UCSD-AML1 (cell line): Measurements from ENCODE around the gene MAGEB6B.
"Not testable (repeated sequence)": the region's sequence is repeated elsewhere in the genome, so short reads cannot be mapped to it uniquely, and the experiment has no call there.

Experiments
- DNase-seq: peaks from one replicate; lab custom pipeline; 2025; ENCODE audit not compliant: unreplicated experiment; lab: John Stamatoyannopoulos, UW

MAGEB6B gene, protein sequence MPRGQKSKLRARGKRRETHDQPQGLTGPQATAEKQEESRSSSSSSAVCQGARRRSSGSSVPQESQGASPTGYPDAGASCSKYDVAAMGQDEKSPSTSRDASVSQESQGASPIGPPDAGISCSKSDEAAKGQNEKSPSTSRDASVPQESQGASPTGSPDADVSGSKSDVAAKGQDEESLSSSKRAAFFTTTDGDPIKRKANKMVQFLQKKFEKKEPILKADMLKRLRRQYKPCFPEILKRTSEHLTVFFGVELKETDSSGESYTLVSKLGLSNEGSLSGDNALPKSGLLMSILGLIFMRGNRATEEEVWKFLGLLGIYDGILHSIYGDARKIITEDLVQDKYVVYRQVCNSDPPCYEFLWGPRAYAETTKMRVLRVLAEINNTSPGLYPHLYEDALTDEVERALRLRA

DNA sequence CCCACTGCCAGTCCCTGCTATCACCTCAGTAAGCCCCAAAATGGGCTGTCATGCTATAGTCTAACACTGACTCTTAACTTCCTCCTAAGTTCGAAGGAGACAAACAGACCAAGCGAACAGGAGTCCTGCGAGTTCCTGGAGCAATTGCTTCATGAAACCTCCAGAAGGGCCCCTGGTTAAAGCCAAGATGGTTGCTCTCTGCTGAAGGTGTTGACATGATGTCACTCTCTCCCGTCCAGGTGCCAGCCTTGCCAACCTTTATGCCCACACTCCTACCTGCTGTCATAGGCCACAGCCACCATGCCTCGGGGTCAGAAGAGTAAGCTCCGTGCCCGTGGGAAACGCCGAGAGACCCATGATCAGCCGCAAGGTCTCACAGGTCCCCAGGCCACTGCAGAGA is at the start of gene MAGEB6B:
MAGEB6B (plus strand) TSS at position 301 of the 400 bp plus-strand sequence; CDS start at position 301, 0 bp downstream.
- DNase-seq, result no peak

DNA sequence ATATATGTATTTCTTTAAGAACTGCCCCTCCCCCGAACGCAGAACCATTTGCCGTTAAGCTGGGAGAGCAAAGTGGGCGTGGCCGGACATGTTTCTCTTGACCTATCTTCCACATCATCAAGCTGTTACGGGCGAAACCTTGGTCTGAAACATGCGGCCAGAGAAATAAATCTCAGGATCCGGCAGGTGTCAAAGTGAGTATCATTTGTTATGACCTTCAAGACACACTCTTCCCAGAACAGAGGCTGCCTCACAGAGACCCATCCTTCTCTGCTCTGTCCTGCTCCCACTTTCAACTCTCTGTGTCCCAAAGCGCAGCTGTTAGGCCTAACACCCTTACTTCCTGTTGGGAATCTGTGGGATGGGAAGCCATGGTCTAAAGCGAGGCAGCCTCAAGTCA is 22.1 kb upstream of the MAGEB6B start, which contains the start of gene MAGEB18:
MAGEB18 (plus strand) TSS at position 70 of the 400 bp plus-strand sequence. CDS start 643 bp downstream, outside the sequence.
- no peak for DNase-seq

DNA sequence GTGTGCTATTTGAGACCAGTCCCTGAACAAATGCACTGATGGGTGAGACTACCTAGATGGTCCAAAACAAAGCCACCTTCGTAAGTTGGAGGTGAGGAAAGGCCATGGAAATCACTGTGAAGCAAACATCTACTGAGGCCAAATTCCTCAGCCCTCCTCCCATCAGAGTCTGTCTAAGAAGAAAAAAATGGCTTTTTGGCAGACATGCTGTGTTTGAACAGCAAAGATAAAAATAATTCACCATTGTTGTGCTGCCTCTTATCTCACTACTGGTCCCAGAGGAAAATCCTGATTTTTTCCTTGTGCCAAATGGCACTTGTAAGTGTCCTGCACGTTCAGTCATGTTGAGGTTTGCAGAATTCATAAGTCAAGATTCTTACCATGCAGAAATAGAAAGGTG is 14.4 kb upstream of the MAGEB6B start:
- DNase-seq, result no peak

DNA sequence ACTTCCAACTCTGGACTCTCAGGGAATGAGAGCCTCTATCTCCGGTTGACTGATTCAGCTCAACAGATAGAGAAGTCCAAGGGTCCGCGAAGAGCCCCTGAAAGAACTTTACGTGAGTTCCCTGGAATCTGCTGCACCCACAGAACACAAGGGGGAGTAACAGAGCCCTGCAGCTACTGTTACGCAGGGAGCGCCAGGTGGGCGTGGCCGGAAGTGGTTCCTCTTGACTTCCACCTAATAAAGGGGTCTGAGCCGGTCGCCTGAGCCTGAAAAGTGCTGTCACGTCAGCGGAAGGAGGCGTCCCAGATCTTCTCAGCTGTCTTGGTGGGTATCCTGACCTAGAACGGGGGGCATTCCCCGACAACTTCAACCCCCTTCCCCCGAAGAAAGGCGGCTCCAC is 31.8 kb downstream of the MAGEB6B start, which contains the start of gene MAGEB6:
MAGEB6 (plus strand) TSS at position 237 of the 400 bp plus-strand sequence. CDS start 1,407 bp downstream, outside the sequence.
- DNase-seq, result no peak

DNA sequence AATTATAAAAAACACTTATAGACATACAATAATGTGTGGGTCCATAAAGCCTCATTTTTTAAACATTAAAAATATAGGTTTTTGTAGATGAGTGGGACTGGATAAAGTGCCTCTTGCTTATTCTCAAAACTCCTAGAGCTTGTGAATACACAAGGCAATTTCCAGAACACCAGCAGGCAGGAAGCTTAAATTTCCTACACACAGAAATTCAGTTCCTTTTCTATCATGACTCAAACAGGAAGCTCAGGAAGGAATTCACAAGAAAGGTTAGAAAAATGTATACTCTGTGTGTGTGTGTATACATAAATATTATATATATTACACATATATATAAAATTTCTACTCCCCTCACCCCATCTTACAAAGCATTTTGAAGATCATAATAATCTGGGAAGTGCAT is 43.2 kb downstream of the MAGEB6B start:
- DNase-seq, result no peak

DNA sequence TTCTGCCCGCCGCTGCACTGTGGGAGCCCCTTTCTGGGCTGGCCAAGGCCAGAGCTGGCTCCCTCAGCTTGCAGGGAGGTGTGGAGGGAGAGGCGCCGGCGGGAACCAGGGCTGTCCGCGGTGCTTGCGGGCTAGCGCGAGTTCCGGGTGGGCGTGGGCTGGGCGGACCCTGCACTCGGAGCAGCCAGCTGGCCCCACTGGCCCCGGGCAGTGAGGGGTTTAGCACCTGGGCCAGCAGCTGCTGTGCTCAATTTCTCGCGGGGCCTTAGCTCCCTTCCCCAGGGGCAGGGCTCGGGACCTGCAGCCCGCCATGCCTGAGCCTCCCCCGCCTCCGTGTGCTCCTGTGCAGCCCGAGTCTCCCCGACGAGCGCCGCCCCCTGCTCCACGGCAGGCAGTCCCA is 44.3 kb downstream of the MAGEB6B start:
- not testable (repeated sequence) for DNase-seq

DNA sequence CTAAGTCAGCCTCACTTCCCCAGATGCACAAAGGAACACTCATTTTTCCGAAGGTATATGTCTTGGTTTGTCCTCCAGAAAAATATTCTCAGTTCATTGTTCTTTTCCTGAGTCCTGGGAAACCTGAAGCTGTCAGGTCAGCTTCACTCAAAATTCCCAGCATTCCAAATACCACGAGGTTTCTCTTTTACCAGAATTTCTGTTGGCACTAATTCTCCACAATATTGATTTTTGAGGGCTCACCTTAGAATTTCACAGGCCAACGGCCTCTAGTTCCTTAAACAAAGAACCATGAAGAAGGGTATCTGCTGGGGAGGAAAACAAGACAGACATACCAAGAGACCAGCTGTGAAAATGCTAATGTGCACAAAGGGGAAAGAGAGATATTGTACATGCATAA is 47.6 kb downstream of the MAGEB6B start:
- DNase-seq, result no peak
